DMS79 treated with DMSO at 0.1 percent for 48 hours (cell line): ENCODE data around the gene PDE9A.

ENCODE experiments used
- DNase-seq: peaks from one replicate; lab custom pipeline; 2025; lab: John Stamatoyannopoulos, UW

PDE9A gene

DNA sequence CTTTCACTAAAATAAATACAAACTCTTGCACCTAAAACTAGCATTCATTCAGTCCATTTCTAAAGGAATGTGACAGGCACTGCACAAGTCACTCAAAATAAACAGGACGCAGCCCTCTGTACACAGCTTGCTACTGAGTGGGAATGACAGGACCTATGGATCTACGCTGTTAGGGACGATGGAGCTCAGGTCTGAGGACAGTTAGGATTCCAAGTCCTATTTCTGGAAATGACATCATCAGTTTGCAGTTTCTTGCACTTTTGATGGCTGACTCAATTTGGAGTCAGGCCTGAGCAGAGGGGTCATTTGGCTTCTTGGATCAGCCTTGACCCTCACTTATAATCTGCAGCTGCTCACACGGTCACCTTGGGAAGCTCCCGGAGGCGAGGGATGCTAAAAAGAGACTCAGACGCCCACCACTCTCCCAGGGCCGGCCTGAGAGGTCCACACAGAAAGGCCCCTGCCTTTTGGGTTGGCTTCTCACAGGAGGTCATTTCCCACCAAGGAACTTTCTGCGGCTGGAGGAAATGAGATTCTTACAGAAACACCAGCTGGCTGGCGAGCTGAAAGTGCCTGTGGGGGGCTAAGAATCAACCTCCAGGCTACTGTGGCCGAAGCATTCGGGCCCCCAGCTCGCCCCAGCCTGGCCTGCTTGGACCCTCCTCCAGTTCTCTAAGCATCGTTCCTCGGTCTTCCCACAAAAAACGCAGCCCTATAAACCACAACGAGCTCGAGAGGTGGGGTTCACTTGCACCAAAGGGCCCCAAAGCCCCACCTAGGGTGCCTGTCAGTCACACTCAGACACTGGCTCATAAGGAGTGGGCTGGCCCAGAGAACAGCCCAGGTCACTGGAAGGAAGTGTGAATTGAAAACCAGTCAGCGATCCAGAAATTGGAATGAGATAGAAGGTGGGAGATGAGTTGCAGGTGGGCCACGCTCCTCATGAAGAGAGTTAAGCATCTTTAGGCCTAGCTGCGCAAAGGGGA is 8.9 kb upstream of the PDE9A start:
- no peak for DNase-seq

DNA sequence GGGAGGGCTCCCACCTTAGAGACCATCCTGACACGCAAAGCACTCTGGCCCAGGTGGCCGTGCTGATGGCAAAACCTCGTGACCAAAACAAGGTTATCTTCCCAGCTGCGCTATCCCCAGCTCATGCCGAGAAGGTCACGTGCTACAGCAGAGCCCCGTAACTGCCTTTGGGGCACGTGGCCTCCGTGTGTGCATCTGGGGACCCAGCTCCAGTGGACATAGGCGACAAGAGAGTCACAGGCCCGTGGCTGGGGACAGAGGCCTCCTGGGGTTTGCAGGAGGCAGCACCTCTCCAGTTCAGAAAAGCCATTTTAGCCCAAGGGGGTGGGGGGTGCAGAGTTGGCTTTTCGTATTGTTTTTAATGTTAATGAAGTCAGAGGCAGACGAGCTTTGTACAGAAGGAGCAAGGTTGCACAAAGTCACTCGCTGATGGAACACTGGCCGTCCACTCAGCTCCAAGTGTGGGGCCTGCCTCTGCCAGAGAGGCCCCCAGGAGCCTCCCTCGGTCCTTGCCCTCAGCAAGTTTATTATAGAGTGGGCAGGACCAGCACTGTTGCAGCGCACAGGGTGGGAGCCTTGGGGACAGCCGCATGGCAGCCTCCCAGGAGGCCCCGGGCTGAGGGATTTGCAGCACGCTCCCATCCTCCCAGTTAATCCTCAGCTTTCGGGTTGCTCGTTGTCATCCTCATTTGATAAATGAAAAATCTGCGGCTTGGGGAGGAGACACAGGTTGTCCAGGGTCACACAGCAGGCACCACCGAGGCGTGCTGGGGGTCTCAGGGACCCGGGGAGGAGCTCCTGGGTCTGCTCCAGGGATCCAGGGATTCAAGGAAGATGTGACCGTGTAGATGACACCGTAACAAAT is 8.0 kb upstream of the PDE9A start:
- DNase-seq, result no peak

DNA sequence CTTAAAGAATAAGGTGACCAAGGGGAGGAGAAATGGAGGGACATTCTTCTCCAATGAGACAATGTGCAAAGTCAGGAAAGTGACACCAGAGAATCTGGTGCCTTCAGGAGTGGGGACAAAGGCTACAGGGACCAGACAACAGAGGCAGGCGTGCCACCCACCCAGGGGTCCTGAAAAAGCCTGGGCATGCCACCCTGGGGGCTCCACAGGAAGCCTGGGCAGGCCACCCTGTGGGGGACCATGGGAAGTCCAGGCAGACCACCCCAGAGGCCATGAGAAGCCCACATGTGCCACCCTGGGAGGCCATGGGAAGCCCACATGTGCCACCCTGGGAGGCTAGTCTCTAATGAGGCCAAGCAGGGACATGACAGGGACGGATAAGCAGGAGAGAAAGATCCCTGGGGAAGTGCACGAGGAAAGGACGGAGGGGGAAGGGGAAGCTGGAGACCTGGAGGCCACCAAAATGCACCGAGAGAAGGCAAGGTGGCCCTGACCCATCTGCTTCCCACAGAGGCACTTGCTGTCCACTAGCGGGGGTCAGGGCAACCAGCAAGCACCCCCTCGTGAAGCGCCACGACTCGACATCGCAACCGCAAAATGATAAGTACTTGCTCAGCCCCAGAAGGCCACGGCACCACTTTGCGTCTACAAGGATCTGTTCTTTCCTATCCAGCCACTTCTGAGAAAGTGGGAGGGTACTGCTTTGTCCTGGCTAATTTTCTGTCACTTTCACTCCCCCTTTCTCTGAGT is 7.2 kb upstream of the PDE9A start:
- no peak for DNase-seq

DNA sequence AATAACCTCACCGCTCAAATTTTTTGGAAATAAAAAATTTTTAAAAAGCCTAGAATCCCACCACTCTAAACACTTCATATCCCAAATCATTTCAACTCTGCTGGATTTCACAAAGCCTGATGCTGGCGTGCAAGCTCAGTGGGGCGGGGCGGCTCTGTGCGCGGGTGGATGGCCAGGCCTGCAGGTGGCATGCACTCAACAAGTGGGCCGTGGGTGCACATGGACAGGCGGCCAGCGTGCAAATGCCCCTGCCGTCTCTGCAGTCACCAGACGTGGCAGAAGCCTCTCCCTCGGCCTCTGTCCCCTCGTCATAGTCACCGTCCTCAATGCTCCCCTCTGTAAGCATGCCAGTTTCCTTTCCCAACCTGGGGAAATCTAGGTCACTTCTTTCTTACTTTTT is 6.6 kb upstream of the PDE9A start:
- no peak for DNase-seq

- DNase-seq, result no peak
Observed at GRCh38 chr21:42648606-42649005, 4.8 kb upstream of the PDE9A start.

- no peak for DNase-seq
Observed at GRCh38 chr21:42649122-42650032, 4.0 kb upstream of the PDE9A start.

DNA sequence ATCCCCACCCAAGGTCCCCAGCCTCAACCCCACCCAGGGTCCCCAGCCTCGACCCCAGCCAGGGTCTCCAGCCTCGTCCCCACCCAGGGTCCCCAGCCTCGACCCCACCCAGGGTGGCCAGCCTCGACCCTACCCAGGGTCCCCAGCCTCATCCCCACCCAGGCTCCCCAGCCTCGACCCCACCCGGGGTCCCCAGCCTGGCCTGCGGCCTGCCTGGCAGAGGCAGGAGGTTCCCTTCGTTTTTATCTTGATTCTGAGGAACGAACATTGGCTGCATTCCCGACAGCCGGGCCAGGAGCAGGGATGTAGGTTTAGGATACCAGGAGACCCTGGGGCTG is 3.4 kb upstream of the PDE9A start:
- DNase-seq, result no peak

- no peak for DNase-seq
Observed at GRCh38 chr21:42650441-42651421, 2.7 kb upstream of the PDE9A start.

- no peak for DNase-seq
Observed at GRCh38 chr21:42651515-42652401, 1.7 kb upstream of the PDE9A start.

- DNase-seq, result no peak
Observed at GRCh38 chr21:42652527-42653230, 742 bp upstream of the PDE9A start.

DNA sequence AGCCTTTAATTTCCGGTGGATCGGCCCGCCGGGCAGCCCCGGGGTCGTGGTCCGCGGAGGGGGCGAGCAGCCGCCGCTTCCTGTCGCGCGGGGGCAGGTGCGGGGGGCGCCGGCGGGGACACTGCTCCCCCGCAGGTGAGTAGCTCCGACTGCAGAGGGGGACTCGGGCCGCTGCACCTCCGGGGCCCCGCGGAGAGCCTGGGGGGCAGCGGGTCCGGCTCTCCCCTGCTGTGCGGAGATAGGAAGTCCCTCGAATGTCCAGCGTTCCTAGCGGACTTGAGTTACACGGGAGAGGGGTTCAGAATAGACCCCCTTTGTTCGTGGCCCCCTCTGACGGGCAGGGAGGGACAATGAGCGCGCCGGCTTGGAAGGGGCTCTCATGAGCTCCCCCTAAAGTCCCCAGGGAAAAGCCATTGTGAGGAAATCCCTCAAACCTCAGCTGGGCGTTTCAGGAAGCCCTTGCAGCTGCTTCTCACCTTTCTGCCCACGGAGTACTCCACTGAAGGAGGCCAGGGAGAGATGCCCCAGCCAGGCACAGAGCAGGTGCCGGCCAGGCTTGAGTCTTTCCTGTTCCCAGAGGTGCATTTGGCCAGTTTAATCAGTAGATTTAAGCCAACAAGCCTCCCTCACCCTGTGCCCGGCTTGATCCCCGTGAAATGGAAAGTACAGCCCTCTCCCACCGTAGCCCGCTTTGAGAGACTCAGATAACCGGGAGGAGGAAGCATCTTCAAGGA is 925 bp downstream of the PDE9A start:
- DNase-seq, result peak; percentile 52

DNA sequence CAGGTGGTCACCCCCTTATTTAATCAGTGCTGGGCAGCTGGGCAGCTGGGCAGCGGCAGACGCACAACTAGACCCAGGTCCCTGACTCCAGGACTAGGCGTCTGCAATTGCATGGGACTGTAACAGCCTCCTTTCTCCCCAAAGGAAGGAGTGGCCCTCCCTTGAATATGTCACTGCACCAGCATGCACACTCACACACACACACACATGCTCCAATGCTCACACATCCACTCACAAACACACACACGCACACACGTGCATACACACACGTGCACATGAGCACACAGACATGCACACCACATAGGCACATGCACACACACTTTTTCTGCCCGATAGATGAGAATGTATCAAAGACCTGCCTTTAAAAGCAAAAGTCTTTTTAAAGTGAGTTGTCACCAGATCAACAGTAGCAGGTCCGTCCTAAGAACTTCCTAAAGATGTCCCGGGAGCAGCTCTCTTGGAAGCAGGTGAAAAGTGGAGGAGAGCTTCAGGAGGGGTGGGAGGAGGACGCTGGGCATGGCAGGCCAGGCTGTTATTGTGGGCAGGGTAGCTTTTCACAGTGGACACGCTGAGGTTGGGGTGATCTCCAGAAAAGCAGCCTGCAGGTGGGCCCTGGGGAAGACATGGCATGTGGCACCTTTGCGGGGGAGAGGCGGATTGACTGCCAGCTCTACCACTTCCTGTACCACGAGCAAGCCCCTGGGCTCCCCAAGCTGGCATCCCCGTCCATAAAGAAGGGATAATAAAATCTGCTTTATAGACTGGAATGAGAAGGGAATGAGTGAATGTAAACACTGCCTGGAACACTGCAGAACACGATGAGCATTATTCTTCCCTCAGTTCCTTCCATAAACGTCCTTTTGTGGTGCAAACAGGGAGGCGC is 1.7 kb downstream of the PDE9A start:
- DNase-seq, result peak; percentile 13

- DNase-seq, result peak; percentile 26
Observed at GRCh38 chr21:42655796-42656770, 2.7 kb downstream of the PDE9A start.

DNA sequence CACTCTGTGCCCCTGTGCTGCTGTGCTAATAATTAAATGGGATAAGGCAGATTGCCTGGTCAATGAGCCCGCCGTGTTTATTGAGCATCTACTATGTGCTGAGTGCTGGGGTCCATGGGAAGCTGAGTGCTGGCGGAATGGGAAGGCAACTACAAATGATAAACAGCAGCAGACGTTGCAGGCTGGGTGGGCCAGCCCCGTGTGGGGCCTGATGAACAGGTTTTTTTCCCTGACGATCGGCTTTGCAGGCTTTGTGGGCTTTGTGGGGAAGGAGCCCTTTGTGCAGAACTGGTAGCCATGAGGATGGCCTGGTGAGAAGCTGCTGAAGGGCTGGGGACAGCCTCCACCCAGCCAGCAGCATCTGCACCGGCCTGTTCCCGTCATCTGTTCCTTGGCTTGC is 3.5 kb downstream of the PDE9A start:
- no peak for DNase-seq

DNA sequence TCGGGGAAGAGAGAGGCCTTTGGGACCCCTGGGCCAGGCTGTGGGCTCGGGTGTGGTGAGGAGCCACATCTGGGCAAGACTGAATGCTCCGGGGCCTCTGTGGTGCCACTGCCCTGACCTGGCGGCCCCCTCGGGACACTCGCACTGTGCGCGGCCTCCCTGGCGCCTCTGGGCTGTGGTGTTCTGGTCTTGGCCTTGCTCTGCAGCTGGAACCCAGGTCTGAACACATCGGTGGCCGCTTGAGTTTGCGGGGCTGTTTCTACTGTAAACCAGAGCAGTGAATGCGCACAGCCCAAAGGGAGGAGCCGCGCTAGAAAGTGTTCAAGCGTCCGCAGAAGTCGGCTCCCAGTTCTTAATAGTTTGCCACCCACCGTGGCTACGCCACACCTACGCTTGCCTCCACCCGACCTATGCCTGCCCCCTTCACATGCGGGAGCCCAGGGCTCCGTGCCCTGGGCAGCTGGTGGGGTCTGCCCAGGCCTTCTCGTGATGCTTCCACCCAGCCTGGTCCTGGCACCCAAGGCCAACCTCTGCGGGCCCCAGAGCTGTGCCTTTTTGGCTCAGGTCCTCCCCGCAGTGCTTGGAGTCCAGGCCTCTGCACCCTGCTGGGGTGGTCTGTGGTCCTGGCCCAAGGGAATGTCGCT is 4.4 kb downstream of the PDE9A start:
- DNase-seq, result no peak
